KOPT-K1 (cell line): ENCODE results near the gene CDK3.
"Not testable (repeated sequence)": the region's sequence is repeated elsewhere in the genome, so short reads cannot be mapped to it uniquely, and the experiment has no call there.

Experiments used
- H3K27ac ChIP-seq: fragments of 200-600 bp; sonication (generic); 2 replicates; pipeline ENCODE4 v1.5.1; 2016; ENCODE audit warnings: antibody characterized with exemption, mild to moderate bottlenecking, low read depth, low read length; ENCODE audit not compliant: poor library complexity, severe bottlenecking
- H3K36me3 ChIP-seq: fragments of 200-600 bp; sonication (generic); 2 replicates; pipeline ENCODE4 v1.5.1; 2017; ENCODE audit warnings: antibody characterized with exemption, mild to moderate bottlenecking, low read length, moderate library complexity; ENCODE audit not compliant: insufficient read depth
- H3K9me3 ChIP-seq: fragments of 200-600 bp; sonication (generic); 2 replicates; pipeline ENCODE4 v1.5.1; 2017; ENCODE audit warnings: antibody characterized with exemption, low read length, mild to moderate bottlenecking; ENCODE audit not compliant: insufficient read depth, poor library complexity, severe bottlenecking

CDK3 gene

GRCh38 chr17:76000755-76001521 is at the start of gene CDK3:
CDK3 (plus strand) TSS chr17:76000855; CDS start chr17:76001426, 571 bp downstream.
- H3K9me3 ChIP-seq, result no peaks in the 10 kb centered on the region
- peaks cover 44% of the 10 kb centered on the region; the same call in 1 of the 2 replicates for H3K36me3 ChIP-seq
- H3K27ac ChIP-seq, result peak within 1 kb of the TSS; percentile 39

DNA sequence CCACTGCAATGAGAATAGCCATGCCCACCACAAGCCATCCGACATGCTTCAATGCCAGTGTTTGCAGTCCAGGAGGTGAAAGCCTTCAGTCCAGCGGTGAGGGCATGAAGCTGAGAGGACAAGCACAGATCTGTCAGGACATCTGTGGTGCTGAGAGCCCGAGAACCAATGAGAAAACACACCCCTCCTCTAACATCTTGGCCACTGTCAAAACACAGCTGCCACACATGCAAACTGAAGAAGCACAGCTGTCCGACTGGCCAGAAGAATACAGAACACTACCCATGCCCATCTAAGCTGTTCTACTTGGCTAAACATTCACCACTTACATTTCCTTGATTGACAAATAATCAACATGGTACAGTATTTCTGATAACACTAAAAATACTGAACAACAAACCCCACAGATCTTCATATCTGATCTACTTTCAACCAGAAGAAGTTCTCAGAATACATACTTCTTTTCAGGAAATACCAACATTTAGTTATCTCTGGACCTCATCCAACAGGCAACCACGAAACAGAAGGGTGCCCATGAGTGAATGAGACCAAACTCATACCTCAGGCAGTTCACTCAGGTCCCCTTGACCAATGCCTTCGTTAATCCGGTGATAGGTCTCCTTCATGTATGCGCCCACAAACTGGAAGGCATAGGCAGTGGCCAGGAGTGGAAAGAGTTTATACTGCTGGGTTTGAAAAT is 49.6 kb upstream of the CDK3 start:
- Histone ChIP-seq H3K27ac (peak overlapping the region; percentile 40), H3K9me3 (no peaks in the 10 kb centered on the region), H3K36me3 (peaks cover 99% of the 10 kb centered on the region)

DNA sequence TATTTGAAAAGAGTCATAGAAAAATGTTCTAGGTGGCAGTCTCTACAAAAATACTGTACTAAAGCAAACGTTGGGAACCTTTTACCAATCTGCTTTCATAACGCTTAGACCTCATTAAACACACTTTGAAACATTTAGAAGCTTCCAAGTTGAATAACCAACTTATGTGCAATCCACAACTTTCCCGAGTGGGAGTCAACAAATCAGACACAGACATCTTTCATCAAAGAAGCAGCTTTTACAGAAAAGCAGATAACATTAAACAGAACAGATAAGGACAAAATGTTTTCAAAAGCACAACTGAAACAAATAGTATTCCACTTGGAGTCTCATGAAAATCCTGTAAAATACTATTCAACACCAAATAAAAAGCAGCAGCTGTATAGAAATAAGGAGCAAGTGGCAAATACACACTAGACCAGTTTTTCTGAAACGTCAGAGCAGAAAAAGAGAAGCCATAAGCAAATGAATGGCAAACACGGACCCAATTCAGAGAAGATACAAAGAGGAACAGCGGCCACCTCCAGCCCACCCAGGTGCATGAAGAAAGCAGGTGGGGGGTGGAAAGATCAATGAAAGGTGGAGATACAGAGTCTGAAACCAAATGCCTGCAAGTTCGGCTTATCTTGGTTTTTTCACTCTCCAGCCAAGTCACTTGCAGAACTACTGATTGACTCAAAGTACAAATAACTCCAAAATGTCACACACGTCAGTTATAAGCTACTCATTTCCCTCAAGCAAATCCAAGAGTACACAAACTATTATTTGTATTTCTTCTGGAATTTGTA is 41.4 kb upstream of the CDK3 start:
- Histone ChIP-seq H3K9me3 (no peaks in the 10 kb centered on the region), H3K27ac (no peak overlapping the region), H3K36me3 (peaks cover 53% of the 10 kb centered on the region)

DNA sequence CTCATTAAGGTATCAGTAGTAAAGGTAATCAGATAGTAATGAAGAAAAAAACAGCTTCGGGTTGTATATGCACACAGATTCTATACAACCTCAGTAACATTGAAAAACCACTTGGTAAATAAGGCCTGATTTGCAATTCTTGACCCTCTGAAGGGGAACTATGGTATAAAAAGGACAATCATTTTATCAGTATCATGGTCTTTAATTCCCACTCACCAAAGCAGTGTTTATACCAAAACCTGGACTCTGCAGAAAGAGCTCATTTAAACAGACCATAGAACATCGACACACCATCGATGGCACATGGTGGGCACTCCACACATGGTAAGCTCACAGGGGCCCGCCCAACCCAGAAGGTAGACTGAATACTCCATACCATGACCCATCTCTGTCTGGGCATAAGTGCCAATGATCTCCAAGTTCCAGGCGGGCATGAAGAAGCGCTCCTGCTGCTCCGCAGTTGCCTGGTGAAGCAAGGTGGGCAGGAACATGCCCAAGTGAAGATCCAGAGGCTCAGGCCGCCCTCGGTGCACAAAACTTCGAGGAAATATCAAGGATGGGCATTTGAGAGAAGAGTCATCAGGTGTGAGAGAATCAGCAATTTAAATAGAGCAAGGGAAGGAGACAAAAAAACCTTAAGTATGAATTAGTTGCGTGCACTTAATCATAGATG is 40.7 kb upstream of the CDK3 start:
- H3K36me3 ChIP-seq, result peaks cover 45% of the 10 kb centered on the region
- no peak overlapping the region for H3K27ac ChIP-seq
- no peaks in the 10 kb centered on the region for H3K9me3 ChIP-seq

GRCh38 chr17:75965468-75965867 is 35.2 kb upstream of the CDK3 start:
- Histone ChIP-seq H3K9me3 (no peaks in the 10 kb centered on the region), H3K27ac (no peak overlapping the region), H3K36me3 (peaks cover 19% of the 10 kb centered on the region)

GRCh38 chr17:75969044-75969443 is 31.6 kb upstream of the CDK3 start:
- not testable (repeated sequence) for H3K27ac ChIP-seq, H3K9me3 ChIP-seq
- H3K36me3 ChIP-seq, result peaks cover 50% of the 10 kb centered on the region

GRCh38 chr17:75970011-75970523 is 30.6 kb upstream of the CDK3 start:
- H3K27ac ChIP-seq, result no peak overlapping the region

GRCh38 chr17:75970626-75971025 is 30.0 kb upstream of the CDK3 start:
- Histone ChIP-seq H3K36me3 (peaks cover 61% of the 10 kb centered on the region), H3K27ac (no peak overlapping the region), H3K9me3 (no peaks in the 10 kb centered on the region)

More at GRCh38 chr17:75970011-75970523, 30.6 kb upstream of the CDK3 start:
- Histone ChIP-seq H3K36me3 (peaks cover 56% of the 10 kb centered on the region), H3K9me3 (no peaks in the 10 kb centered on the region)

DNA sequence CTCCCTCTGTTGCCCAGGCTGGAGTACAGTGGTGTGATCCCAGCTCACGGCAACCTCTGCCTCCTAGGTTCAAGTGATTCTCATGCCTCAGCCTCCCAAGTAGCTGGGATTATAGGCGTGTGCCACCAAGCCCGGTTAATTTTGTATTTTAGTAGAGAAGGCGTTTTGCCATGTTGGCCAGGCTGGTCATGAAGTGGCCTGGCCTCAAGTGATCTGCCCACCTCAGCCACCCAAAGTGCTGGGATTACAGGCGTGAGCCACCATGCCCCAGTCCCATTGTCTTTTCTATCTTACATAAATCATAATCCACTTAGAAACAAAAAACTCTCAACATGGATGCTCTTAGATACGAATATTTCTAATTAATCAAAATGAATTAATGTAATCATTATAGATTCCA is 25.5 kb upstream of the CDK3 start:
- H3K27ac ChIP-seq, H3K9me3 ChIP-seq: not testable (repeated sequence)
- H3K36me3 ChIP-seq, result peaks cover 51% of the 10 kb centered on the region

GRCh38 chr17:75975757-75976174 is 24.9 kb upstream of the CDK3 start:
- no peak overlapping the region for H3K27ac ChIP-seq
- H3K36me3 ChIP-seq, result peaks cover 45% of the 10 kb centered on the region
- no peaks in the 10 kb centered on the region for H3K9me3 ChIP-seq

GRCh38 chr17:75976175-75976848 is 24.3 kb upstream of the CDK3 start:
- no peaks in the 10 kb centered on the region for H3K9me3 ChIP-seq
- H3K36me3 ChIP-seq, result peaks cover 40% of the 10 kb centered on the region
- no peak overlapping the region for H3K27ac ChIP-seq

- Histone ChIP-seq H3K27ac (peak within 1 kb of the TSS; percentile 93), H3K36me3 (peaks cover 12% of the 10 kb centered on the region), H3K9me3 (no peaks in the 10 kb centered on the region)
These were observed 21.5 kb upstream of the CDK3 start, which contains the start of the genes ACOX1 and TEN1 for GRCh38 chr17:75978938-75979704. ACOX1 (minus strand) TSS chr17:75979166; CDS start chr17:75979073, 93 bp downstream. TEN1 (plus strand) TSS chr17:75979240; CDS start chr17:75986193, 6,953 bp downstream.

DNA sequence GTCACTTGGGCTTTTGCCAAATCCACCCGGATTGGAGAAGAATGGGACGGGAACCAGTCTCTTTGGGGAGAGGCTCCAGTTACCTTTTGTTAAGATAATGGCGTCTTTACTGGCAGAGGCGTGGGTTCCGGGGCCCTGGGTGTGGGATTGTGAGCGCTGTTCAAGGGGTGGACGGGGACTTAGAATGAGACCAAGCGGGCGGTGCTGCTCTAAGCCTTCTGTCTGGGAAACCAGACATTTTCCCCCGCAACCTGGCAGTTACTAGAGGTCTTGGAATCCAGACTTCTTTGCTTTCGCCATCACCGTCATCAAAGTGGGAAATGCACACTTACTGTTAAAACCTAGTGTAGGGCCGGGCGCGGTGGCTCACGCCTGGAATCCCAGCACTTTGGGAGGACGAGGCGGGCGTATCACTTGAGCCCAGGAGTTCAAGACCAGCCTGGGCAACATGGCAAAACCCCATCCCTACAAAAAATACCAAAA is 20.9 kb upstream of the CDK3 start:
- Histone ChIP-seq H3K36me3 (peaks cover 7% of the 10 kb centered on the region), H3K9me3 (no peaks in the 10 kb centered on the region), H3K27ac (peak overlapping the region; percentile 93)
